WTC11 (cell line): ENCODE data around the gene DPYSL5. TPM values are rescaled to one million over a fixed set of nuclear protein-coding genes. Genes with fewer than 3 reads are reported as not detected.

Source experiments
- ATAC-seq: fragments of 200-7000 bp; cut with Tn5 transposase; 2 replicates; pipeline ENCODE4 v1.10.0; 2021; ENCODE audit warnings: mild to moderate bottlenecking, moderate library complexity
- CTCF ChIA-PET: fragments of 300-600 bp; sonication (Branson Sonifier 250); formaldehyde crosslinking; loops from one replicate; lab custom pipeline; 2021; ENCODE audit warnings: antibody characterized with exemption; lab: Charles Lee
- POLR2A ChIA-PET: fragments of 350-600 bp; sonication (Branson Sonifier 250); formaldehyde crosslinking; loops from one replicate; lab custom pipeline; 2021; ENCODE audit warnings: antibody characterized with exemption; lab: Charles Lee
- DNase-seq: peaks from one replicate; pipeline ENCODE4 v3.0.0; 2021; ENCODE audit warnings: low spot score
- H3K27ac Mint-ChIP-seq: 2 replicates; pipeline ENCODE4 v1.8.0; 2021; ENCODE audit warnings: mixed read lengths
- H3K27me3 Mint-ChIP-seq: 2 replicates; pipeline ENCODE4 v1.8.0; 2021; ENCODE audit warnings: low read depth, mild to moderate bottlenecking, moderate library complexity, mixed read lengths
- H3K36me3 Mint-ChIP-seq: 2 replicates; pipeline ENCODE4 v1.8.0; 2021; ENCODE audit warnings: mixed read lengths
- H3K4me1 Mint-ChIP-seq: 2 replicates; pipeline ENCODE4 v1.8.0; 2022; ENCODE audit warnings: mixed read lengths
- H3K4me3 Mint-ChIP-seq: 2 replicates; pipeline ENCODE4 v1.8.0; 2021; ENCODE audit warnings: mild to moderate bottlenecking, moderate library complexity, mixed read lengths
- H3K9me3 Mint-ChIP-seq: 2 replicates; pipeline ENCODE4 v1.8.0; 2021; ENCODE audit warnings: mixed read lengths
- CTCF ChIP-seq: fragments of 200-600 bp; IDR thresholded peaks from 2 replicates; pipeline ENCODE4 v1.8.0; 2022; ENCODE audit warnings: antibody characterized with exemption
- HMGXB4 ChIP-seq: sonication (generic); formaldehyde crosslinking; IDR thresholded peaks from 2 replicates; pipeline ENCODE4 v1.8.1; 2023; ENCODE audit warnings: mild to moderate bottlenecking, moderate library complexity, missing genetic modification reagents
- MAX ChIP-seq: sonication (generic); formaldehyde crosslinking; IDR thresholded peaks from 2 replicates; pipeline ENCODE4 v1.8.0; 2022; ENCODE audit warnings: mild to moderate bottlenecking, missing genetic modification reagents
- NR2C2 ChIP-seq: sonication (generic); formaldehyde crosslinking; IDR thresholded peaks from 2 replicates; pipeline ENCODE4 v1.8.0; 2022; ENCODE audit warnings: mild to moderate bottlenecking, missing genetic modification reagents
- PRDM15 ChIP-seq: sonication (generic); formaldehyde crosslinking; IDR thresholded peaks from 2 replicates; pipeline ENCODE4 v1.8.0; 2022; ENCODE audit warnings: missing genetic modification reagents
- TEAD1 ChIP-seq: sonication (generic); formaldehyde crosslinking; IDR thresholded peaks from 2 replicates; pipeline ENCODE4 v1.8.0; 2022; ENCODE audit warnings: mild to moderate bottlenecking, missing genetic modification reagents
- ZBTB43 ChIP-seq: sonication (generic); formaldehyde crosslinking; IDR thresholded peaks from 2 replicates; pipeline ENCODE4 v1.8.1; 2023; ENCODE audit warnings: mild to moderate bottlenecking, missing genetic modification reagents
- ZNF219 ChIP-seq: sonication (generic); formaldehyde crosslinking; IDR thresholded peaks from 2 replicates; pipeline ENCODE4 v1.8.0; 2023; ENCODE audit warnings: missing genetic modification reagents, mild to moderate bottlenecking, borderline replicate concordance
- total RNA-seq: library from RNA; stranded (reverse); gene quantifications from 3 replicates; pipeline ENCODE4 v1.2.3, GENCODE V29; 2021

Gene DPYSL5
- total RNA-seq, 1 experiment from 2014 or later = 12.1 TPM

GRCh38 chr2:26846334-26847306 lies 1.3 kb upstream of the DPYSL5 start:
- H3K36me3 Mint-ChIP-seq = no peaks in the 10 kb centered on the region
- no peaks in the 10 kb centered on the region for H3K9me3 Mint-ChIP-seq
- ChIA-PET CTCF (interaction anchor here (0.6 to 7.8 kb wide), 54 partner anchors 12 to 344 kb away, joined by 3 to 315 read pairs (median 6); partner anchors contain the start of genes CENPA, MAPRE3, OST4 and TMEM214), POLR2A (interaction anchor here (1.0 to 1.4 kb wide), 4 partner anchors 61 to 170 kb away, joined by 3 to 7 read pairs (median 5); partner anchors contain the start of gene CENPA)
- peak; percentile 76 for DNase-seq
- H3K27me3 Mint-ChIP-seq = peaks cover 68% of the 10 kb centered on the region
- peak; percentile 30; the same call in 1 of the 2 replicates for TF ChIP-seq MAX
- TF ChIP-seq HMGXB4 (CRISPR knock-in tag) = peak; percentile 47; the same call in 1 of the 2 replicates
- no peak for TF ChIP-seq NR2C2 (CRISPR knock-in tag)
- TF ChIP-seq CTCF = peak; percentile 53
- no peak for TF ChIP-seq PRDM15 (CRISPR knock-in tag)
- peak overlapping the region; percentile 79 for H3K4me3 Mint-ChIP-seq
- no peak overlapping the region for H3K27ac Mint-ChIP-seq
- H3K4me1 Mint-ChIP-seq = peaks cover 9% of the 10 kb centered on the region
- peak; percentile 33 for ATAC-seq

GRCh38 chr2:26847307-26847654 lies 651 bp upstream of the DPYSL5 start:
- no peak overlapping the region for H3K27ac Mint-ChIP-seq
- no peak for DNase-seq
- H3K4me1 Mint-ChIP-seq = peaks cover 9% of the 10 kb centered on the region
- TF ChIP-seq TEAD1 (0 out of 2 replicates have a peak, but pooled peaks have one; percentile 11), ZNF219 (CRISPR knock-in tag) (no peak), PRDM15 (CRISPR knock-in tag) (0 out of 2 replicates have a peak, but pooled peaks have one; percentile 16), ZBTB43 (CRISPR knock-in tag) (0 out of 2 replicates have a peak, but pooled peaks have one; percentile 25)
- TF ChIP-seq, all 79 proteins: peak for 3
- Mint-ChIP-seq H3K9me3 (no peaks in the 10 kb centered on the region), H3K4me3 (peak overlapping the region; percentile 79), H3K27me3 (peaks cover 73% of the 10 kb centered on the region), H3K36me3 (no peaks in the 10 kb centered on the region)
- ChIA-PET POLR2A (interaction anchor here (0.6 to 1.5 kb wide), 2 partner anchors 169 to 907 kb away, joined by 4 to 7 read pairs; no protein-coding TSS in a partner anchor), CTCF (interaction anchor here (0.8 to 7.8 kb wide), 20 partner anchors 15 to 270 kb away, joined by 3 to 315 read pairs (median 17); partner anchors contain the start of gene CENPA)
- ATAC-seq = no peak
